H7 (cell line): ENCODE results near the gene PRRC2C. TPM values are rescaled to one million over a fixed set of nuclear protein-coding genes. Genes with fewer than 3 reads are reported as not detected.

Source experiments
- total RNA-seq: library from RNA; depleted of rRNA; stranded (reverse); fragments of >200 nt; shearing (Covaris generic); gene quantifications from 2 replicates; pipeline ENCODE4 v1.2.3, GENCODE V29; 2014; rRNA removed

PRRC2C gene
- total RNA-seq, 1 experiment from 2014 or later = 68.7 TPM

Other genes starting within 250 kb of the PRRC2C start
- not detected in 2 replicates for gene FMO1, start 237.0 kb upstream of the PRRC2C start, total RNA-seq
- gene FMO4, start 171.3 kb upstream of the PRRC2C start, total RNA-seq = 1.7 and 2.6 TPM in 2 replicates
- gene MYOCOS, start 136.7 kb downstream of the PRRC2C start, total RNA-seq = not detected in 2 replicates
- not detected in 2 replicates for gene MYOC, start 167.2 kb downstream of the PRRC2C start, total RNA-seq